Astrocyte (in vitro differentiated cells and primary cell): ENCODE results near the gene TIGD1.

ENCODE experiments used
- EZH2 ChIP-seq: IDR thresholded peaks from 2 replicates; pipeline ENCODE4 v1.6.1; 2012; ENCODE audit warnings: mild to moderate bottlenecking, low read length, inconsistent platforms; ENCODE audit not compliant: insufficient read depth
- TF ChIP-seq, protein P1 (sequence below): IDR thresholded peaks from 2 replicates; pipeline ENCODE4 v1.5.1; 2011; ENCODE audit warnings: low read depth, mild to moderate bottlenecking, inconsistent platforms, low read length, moderate library complexity; ENCODE audit not compliant: insufficient read depth

DNA sequence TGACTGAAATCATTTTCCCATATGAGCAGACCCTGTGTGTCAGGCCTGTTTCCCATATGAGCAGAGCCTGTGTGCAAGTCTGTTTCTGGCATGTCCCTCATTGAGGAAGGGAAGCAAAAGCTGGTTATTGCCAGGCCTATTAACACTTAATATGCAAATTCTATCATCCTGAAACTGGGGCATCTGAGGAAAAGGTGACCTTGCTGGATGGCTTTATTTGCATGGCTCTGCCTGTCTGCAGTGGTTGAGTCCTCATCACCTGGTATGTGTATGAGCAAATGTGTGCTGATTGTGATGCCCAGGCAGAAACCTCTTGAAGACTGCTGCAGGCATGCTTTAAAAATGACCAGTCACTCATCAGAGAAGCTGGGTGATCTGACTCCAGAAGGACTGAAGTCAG, 31.4 kb upstream of the TIGD1 start:
- TF ChIP-seq, protein P1, sequence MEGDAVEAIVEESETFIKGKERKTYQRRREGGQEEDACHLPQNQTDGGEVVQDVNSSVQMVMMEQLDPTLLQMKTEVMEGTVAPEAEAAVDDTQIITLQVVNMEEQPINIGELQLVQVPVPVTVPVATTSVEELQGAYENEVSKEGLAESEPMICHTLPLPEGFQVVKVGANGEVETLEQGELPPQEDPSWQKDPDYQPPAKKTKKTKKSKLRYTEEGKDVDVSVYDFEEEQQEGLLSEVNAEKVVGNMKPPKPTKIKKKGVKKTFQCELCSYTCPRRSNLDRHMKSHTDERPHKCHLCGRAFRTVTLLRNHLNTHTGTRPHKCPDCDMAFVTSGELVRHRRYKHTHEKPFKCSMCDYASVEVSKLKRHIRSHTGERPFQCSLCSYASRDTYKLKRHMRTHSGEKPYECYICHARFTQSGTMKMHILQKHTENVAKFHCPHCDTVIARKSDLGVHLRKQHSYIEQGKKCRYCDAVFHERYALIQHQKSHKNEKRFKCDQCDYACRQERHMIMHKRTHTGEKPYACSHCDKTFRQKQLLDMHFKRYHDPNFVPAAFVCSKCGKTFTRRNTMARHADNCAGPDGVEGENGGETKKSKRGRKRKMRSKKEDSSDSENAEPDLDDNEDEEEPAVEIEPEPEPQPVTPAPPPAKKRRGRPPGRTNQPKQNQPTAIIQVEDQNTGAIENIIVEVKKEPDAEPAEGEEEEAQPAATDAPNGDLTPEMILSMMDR: no peak
- no peak for TF ChIP-seq EZH2
